ENCODE results near the gene ANKRD24. TPM values are rescaled to one million over a fixed set of nuclear protein-coding genes. Genes with fewer than 3 reads are reported as not detected.
"Not testable (repeated sequence)": the region's sequence is repeated elsewhere in the genome, so short reads cannot be mapped to it uniquely, and the experiment has no call there.

Gene ANKRD24
- total RNA-seq, 8 experiments from 2014 or later = 0.29 to 4.0 (median 1.2) TPM

- no peak for ATAC-seq (replicated peaks in 6 of 8)
Observed at GRCh38 chr19:4215807-4216206, 33.3 kb downstream of the ANKRD24 start.

GRCh38 chr19:4216846-4217245, 34.4 kb downstream of the ANKRD24 start:
- in situ Hi-C loops (cut with MboI; ENCODE audit: low pct_unique_long_range_greater_than_20kb in 2 of 9, low sequenced_read_pairs in 9 of 9, unreplicated experiment in 9 of 9) = loop anchor here in 2 of 9 experiments (25.0 kb wide), 1 partner anchor 555 kb away; no protein-coding TSS in a partner anchor
- 20 to 80% (median 67%) methylated on average over 1 to 5 of the region's 6 CpGs; no CpG with 5 or more reads in 2 of the 10 experiments for WGBS, 10 experiments
- Histone ChIP-seq H3K4me3 (no peak overlapping the region), H3K4me1 (replicated peaks in 1 of 2) (no peaks in the 10 kb centered on the region), H3K27ac (no peak overlapping the region)
- no peak for ATAC-seq (replicated peaks in 6 of 8)

More at GRCh38 chr19:4215807-4216206, 33.3 kb downstream of the ANKRD24 start:
- WGBS, 10 experiments = 20 to 93% (median 49%) methylated on average over 1 to 7 of the region's 10 CpGs; no CpG with 5 or more reads in 6 of the 10 experiments
- H3K4me1 ChIP-seq (replicated peaks in 1 of 2) = no peaks in the 10 kb centered on the region
- in situ Hi-C loops (cut with MboI; ENCODE audit: low pct_unique_long_range_greater_than_20kb in 2 of 9, low sequenced_read_pairs in 9 of 9, unreplicated experiment in 9 of 9) = loop anchor here in 2 of 9 experiments (25.0 kb wide), 1 partner anchor 554 kb away; no protein-coding TSS in a partner anchor
- no peak overlapping the region for H3K27ac ChIP-seq
- no peak overlapping the region for H3K4me3 ChIP-seq

- peak in 4 of 8 experiments; percentile 14 to 25 (median 22) for ATAC-seq (replicated peaks in 6 of 8)
- no peaks in the 10 kb centered on the region for H3K4me1 ChIP-seq (replicated peaks in 1 of 2)
- 84 to 100% (median 91%) methylated on average over 1 to 21 of the region's 81 CpGs; no CpG with 5 or more reads in 4 of the 10 experiments for WGBS, 10 experiments
- in situ Hi-C loops (cut with MboI; ENCODE audit: low pct_unique_long_range_greater_than_20kb in 2 of 9, low sequenced_read_pairs in 9 of 9, unreplicated experiment in 9 of 9) = loop anchor here in 2 of 9 experiments (25.0 kb wide), 1 partner anchor 555 kb away; no protein-coding TSS in a partner anchor
- no peak overlapping the region for H3K4me3 ChIP-seq
- no peak overlapping the region for H3K27ac ChIP-seq
Observed at GRCh38 chr19:4217429-4218264, 35.2 kb downstream of the ANKRD24 start.

GRCh38 chr19:4218523-4218922, 36.0 kb downstream of the ANKRD24 start:
- WGBS, 10 experiments = 100% methylated on average over 1 of the region's 1 CpG; no CpG with 5 or more reads in 7 of the 10 experiments

GRCh38 chr19:4220188-4220587, 37.7 kb downstream of the ANKRD24 start:
- Histone ChIP-seq H3K27ac (no peak overlapping the region), H3K4me1 (replicated peaks in 1 of 2) (no peaks in the 10 kb centered on the region), H3K4me3 (no peak overlapping the region)
- no peak for ATAC-seq (replicated peaks in 6 of 8)
- WGBS, 10 experiments = 74 to 100% (median 85%) methylated on average over 2 to 6 of the region's 7 CpGs; no CpG with 5 or more reads in 4 of the 10 experiments
- in situ Hi-C loops (cut with MboI; ENCODE audit: low pct_unique_long_range_greater_than_20kb in 2 of 9, low sequenced_read_pairs in 9 of 9, unreplicated experiment in 9 of 9) = loop anchor here in 2 of 9 experiments (25.0 kb wide), 1 partner anchor 558 kb away; no protein-coding TSS in a partner anchor

More at GRCh38 chr19:4218523-4218922, 36.0 kb downstream of the ANKRD24 start:
- not testable (repeated sequence) for H3K4me3 ChIP-seq; ATAC-seq (replicated peaks in 6 of 8); H3K27ac ChIP-seq; H3K4me1 ChIP-seq (replicated peaks in 1 of 2)
- in situ Hi-C loops (cut with MboI; ENCODE audit: low pct_unique_long_range_greater_than_20kb in 2 of 9, low sequenced_read_pairs in 9 of 9, unreplicated experiment in 9 of 9) = loop anchor here in 2 of 9 experiments (25.0 kb wide), 1 partner anchor 556 kb away; no protein-coding TSS in a partner anchor

GRCh38 chr19:4224470-4224869, 42.0 kb downstream of the ANKRD24 start:
- H3K27ac ChIP-seq = no peak overlapping the region
- no peaks in the 10 kb centered on the region for H3K4me1 ChIP-seq (replicated peaks in 1 of 2)
- no peak overlapping the region for H3K4me3 ChIP-seq
- 0 to 51% (median 20%) methylated on average over 1 to 7 of the region's 15 CpGs; no CpG with 5 or more reads in 5 of the 10 experiments for WGBS, 10 experiments
- in situ Hi-C loops (cut with MboI; ENCODE audit: low pct_unique_long_range_greater_than_20kb in 2 of 9, low sequenced_read_pairs in 9 of 9, unreplicated experiment in 9 of 9) = loop anchor here in 2 of 9 experiments (25.0 kb wide), 1 partner anchor 562 kb away; no protein-coding TSS in a partner anchor
- peak; percentile 9 to 58 (median 36) for ATAC-seq (replicated peaks in 6 of 8)

- Histone ChIP-seq H3K4me3 (no peak overlapping the region), H3K27ac (no peak overlapping the region), H3K4me1 (replicated peaks in 1 of 2) (no peaks in the 10 kb centered on the region)
- no peak for ATAC-seq (replicated peaks in 6 of 8)
- 80% methylated on average over 1 to 2 of the region's 8 CpGs; no CpG with 5 or more reads in 7 of the 10 experiments for WGBS, 10 experiments
- in situ Hi-C loops (cut with MboI; ENCODE audit: low pct_unique_long_range_greater_than_20kb in 2 of 9, low sequenced_read_pairs in 9 of 9, unreplicated experiment in 9 of 9) = no loop called here
Observed at GRCh38 chr19:4225885-4226284, 43.4 kb downstream of the ANKRD24 start.

- H3K4me1 ChIP-seq (replicated peaks in 1 of 2) = no peaks in the 10 kb centered on the region
- H3K4me3 ChIP-seq = no peak overlapping the region
- in situ Hi-C loops (cut with MboI; ENCODE audit: low pct_unique_long_range_greater_than_20kb in 2 of 9, low sequenced_read_pairs in 9 of 9, unreplicated experiment in 9 of 9) = no loop called here
- no peak for ATAC-seq (replicated peaks in 6 of 8)
- no peak overlapping the region for H3K27ac ChIP-seq
Observed at GRCh38 chr19:4227771-4228170, 45.3 kb downstream of the ANKRD24 start.

GRCh38 chr19:4228765-4229178, 46.3 kb downstream of the ANKRD24 start:
- Histone ChIP-seq H3K4me3 (no peak overlapping the region), H3K4me1 (replicated peaks in 1 of 2) (no peaks in the 10 kb centered on the region), H3K27ac (no peak overlapping the region)
- no peak for ATAC-seq (replicated peaks in 6 of 8)
- in situ Hi-C loops (cut with MboI; ENCODE audit: low pct_unique_long_range_greater_than_20kb in 2 of 9, low sequenced_read_pairs in 9 of 9, unreplicated experiment in 9 of 9) = no loop called here
- WGBS, 10 experiments = 1 to 90% (median 55%) methylated on average over 1 to 2 of the region's 2 CpGs; no CpG with 5 or more reads in 1 of the 10 experiments

GRCh38 chr19:4229179-4229931, 46.9 kb downstream of the ANKRD24 start, which contains the start of gene EBI3:
Gene EBI3 (plus strand): TSS chr19:4229523. CDS start chr19:4229551, 28 bp downstream.
- WGBS, 10 experiments = 0 to 83% (median 53%) methylated on average over 1 to 3 of the region's 19 CpGs; no CpG with 5 or more reads in 5 of the 10 experiments
- Histone ChIP-seq H3K4me3 (no peak within 1 kb of the TSS), H3K27ac (no peak within 1 kb of the TSS), H3K4me1 (replicated peaks in 1 of 2) (no peaks in the 10 kb centered on the region)
- in situ Hi-C loops (cut with MboI; ENCODE audit: low pct_unique_long_range_greater_than_20kb in 2 of 9, low sequenced_read_pairs in 9 of 9, unreplicated experiment in 9 of 9) = no loop called here
- peak; percentile 15 to 74 (median 48) for ATAC-seq (replicated peaks in 6 of 8)

- in situ Hi-C loops (cut with MboI; ENCODE audit: low pct_unique_long_range_greater_than_20kb in 2 of 9, low sequenced_read_pairs in 9 of 9, unreplicated experiment in 9 of 9); H3K27ac ChIP-seq; H3K4me3 ChIP-seq; H3K4me1 ChIP-seq (replicated peaks in 1 of 2); ATAC-seq (replicated peaks in 6 of 8): not testable (repeated sequence)
- 65 to 100% (median 76%) methylated on average over 1 to 5 of the region's 6 CpGs; no CpG with 5 or more reads in 6 of the 10 experiments for WGBS, 10 experiments
Observed at GRCh38 chr19:4230237-4230636, 47.7 kb downstream of the ANKRD24 start.

- 60 to 94% (median 85%) methylated on average over 1 to 5 of the region's 6 CpGs; no CpG with 5 or more reads in 4 of the 10 experiments for WGBS, 10 experiments
- H3K27ac ChIP-seq; H3K4me1 ChIP-seq (replicated peaks in 1 of 2); in situ Hi-C loops (cut with MboI; ENCODE audit: low pct_unique_long_range_greater_than_20kb in 2 of 9, low sequenced_read_pairs in 9 of 9, unreplicated experiment in 9 of 9); ATAC-seq (replicated peaks in 6 of 8); H3K4me3 ChIP-seq: not testable (repeated sequence)
Observed at GRCh38 chr19:4231521-4231920, 49.0 kb downstream of the ANKRD24 start.
